PC-9 (cell line): ENCODE measurements around the gene DST. TPM values are rescaled to one million over a fixed set of nuclear protein-coding genes. Genes with fewer than 3 reads are reported as not detected.

ENCODE experiments used
- BruUV-seq: library from RNA; stranded (reverse); fragments of 400-500 nt; replicated peaks from 2 replicates; lab custom pipeline; 2021; lab: Mats Ljungman, UMichigan
- CTCF ChIA-PET: fragments of 300-600 bp; sonication (Branson Sonifier 250); formaldehyde crosslinking; loops from one replicate; lab custom pipeline; 2022; ENCODE audit warnings: antibody characterized with exemption; lab: Charles Lee
- POLR2A ChIA-PET: fragments of 300-600 bp; sonication (Branson Sonifier 250); formaldehyde crosslinking; loops from one replicate; lab custom pipeline; 2022; ENCODE audit warnings: antibody characterized with exemption; ENCODE audit not compliant: unreplicated experiment; lab: Charles Lee
- DNase-seq, 2 experiments: peaks; one replicate each; pipeline versions ENCODE4 v3.0.0 to v3.0.0-alpha.2; 2015 to 2022; ENCODE audit warnings: mixed read lengths in 1 of 2
- H2AFZ ChIP-seq: fragments of 200-600 bp; sonication (generic); 2 replicates; pipeline ENCODE4 v1.8.1; 2017; ENCODE audit warnings: antibody characterized with exemption
- H3F3A ChIP-seq: fragments of 200-600 bp; sonication (generic); 2 replicates; pipeline ENCODE4 v1.8.1; 2017; ENCODE audit warnings: antibody characterized with exemption, mild to moderate bottlenecking, low read depth; ENCODE audit not compliant: insufficient read depth
- H3K27ac ChIP-seq: fragments of 200-600 bp; sonication (generic); 2 replicates; pipeline ENCODE4 v1.6.1; 2016; ENCODE audit warnings: mixed run types
- H3K27me3 ChIP-seq: fragments of 200-600 bp; sonication (generic); 2 replicates; pipeline ENCODE4 v1.6.1; 2016; ENCODE audit warnings: low read depth, mixed run types; ENCODE audit not compliant: insufficient read depth
- H3K36me3 ChIP-seq: fragments of 200-600 bp; sonication (generic); 2 replicates; pipeline ENCODE4 v1.6.1; 2016; ENCODE audit warnings: low read depth, mixed run types
- H3K4me1 ChIP-seq: fragments of 200-600 bp; sonication (generic); replicated peaks from 2 replicates; pipeline ENCODE4 v1.6.1; 2016; ENCODE audit warnings: mixed run types; ENCODE audit not compliant: insufficient read depth
- H3K4me2 ChIP-seq: fragments of 200-600 bp; sonication (generic); 2 replicates; pipeline ENCODE4 v1.6.1; 2017; ENCODE audit warnings: mixed run types
- H3K4me3 ChIP-seq: fragments of 200-600 bp; sonication (generic); 2 replicates; pipeline ENCODE4 v1.6.1; 2016; ENCODE audit warnings: mixed run types
- H3K79me2 ChIP-seq: fragments of 200-600 bp; sonication (generic); 2 replicates; pipeline ENCODE4 v1.6.1; 2017; ENCODE audit warnings: low read depth, mixed run types
- H3K9me2 ChIP-seq: fragments of 200-600 bp; sonication (generic); 2 replicates; pipeline ENCODE4 v1.8.1; 2017; ENCODE audit warnings: mild to moderate bottlenecking; ENCODE audit not compliant: insufficient read depth
- H3K9me3 ChIP-seq: fragments of 200-600 bp; sonication (generic); 2 replicates; pipeline ENCODE4 v1.8.1; 2016; ENCODE audit warnings: low read depth; ENCODE audit not compliant: insufficient read depth
- H4K20me1 ChIP-seq: fragments of 200-600 bp; sonication (generic); 2 replicates; pipeline ENCODE4 v1.8.1; 2017; ENCODE audit not compliant: insufficient read depth
- EZH2 ChIP-seq: fragments of 200-600 bp; sonication (generic); IDR thresholded peaks from 2 replicates; pipeline ENCODE4 v1.8.0; 2017; ENCODE audit warnings: antibody characterized with exemption, low read depth
- intact Hi-C: fragments of 100-400 bp; cut with micrococcal nuclease; formaldehyde crosslinking; loops from one replicate; pipeline ENCODE4 v1.10.0; 2022; ENCODE audit not compliant: unreplicated experiment
- total RNA-seq: library from RNA; stranded (reverse); gene quantifications from 2 replicates; pipeline ENCODE4 v1.2.3, GENCODE V29; 2021
- TF ChIP-seq, protein P1 (sequence below): fragments of 200-600 bp; sonication (generic); conservative IDR thresholded peaks from 2 replicates; pipeline ENCODE4 v1.6.1; 2017; ENCODE audit warnings: mixed run types, antibody characterized with exemption, mild to moderate bottlenecking, moderate library complexity

Gene DST
- total RNA-seq, 1 experiment from 2014 or later, result 217 TPM

DNA sequence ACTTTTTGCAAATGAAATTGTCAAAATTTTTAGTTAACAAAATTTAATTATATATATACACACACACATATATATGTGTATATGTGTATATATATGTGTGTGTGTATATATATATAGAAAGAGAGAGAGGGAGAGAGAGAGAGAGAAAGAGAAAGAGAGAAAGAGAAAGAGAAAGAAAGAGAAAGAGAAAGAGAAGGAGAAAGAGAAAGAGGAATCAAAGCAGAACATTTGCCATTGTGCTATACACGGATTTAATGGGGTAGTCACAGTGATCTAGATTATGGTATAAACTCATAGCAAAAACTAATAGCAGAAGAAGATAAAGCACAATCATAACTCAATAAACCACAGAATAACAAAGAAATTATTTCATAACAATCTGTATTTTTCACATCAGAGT is 126.7 kb downstream of the DST start:
- no peak for TF ChIP-seq EZH2
- TF ChIP-seq, protein P1, sequence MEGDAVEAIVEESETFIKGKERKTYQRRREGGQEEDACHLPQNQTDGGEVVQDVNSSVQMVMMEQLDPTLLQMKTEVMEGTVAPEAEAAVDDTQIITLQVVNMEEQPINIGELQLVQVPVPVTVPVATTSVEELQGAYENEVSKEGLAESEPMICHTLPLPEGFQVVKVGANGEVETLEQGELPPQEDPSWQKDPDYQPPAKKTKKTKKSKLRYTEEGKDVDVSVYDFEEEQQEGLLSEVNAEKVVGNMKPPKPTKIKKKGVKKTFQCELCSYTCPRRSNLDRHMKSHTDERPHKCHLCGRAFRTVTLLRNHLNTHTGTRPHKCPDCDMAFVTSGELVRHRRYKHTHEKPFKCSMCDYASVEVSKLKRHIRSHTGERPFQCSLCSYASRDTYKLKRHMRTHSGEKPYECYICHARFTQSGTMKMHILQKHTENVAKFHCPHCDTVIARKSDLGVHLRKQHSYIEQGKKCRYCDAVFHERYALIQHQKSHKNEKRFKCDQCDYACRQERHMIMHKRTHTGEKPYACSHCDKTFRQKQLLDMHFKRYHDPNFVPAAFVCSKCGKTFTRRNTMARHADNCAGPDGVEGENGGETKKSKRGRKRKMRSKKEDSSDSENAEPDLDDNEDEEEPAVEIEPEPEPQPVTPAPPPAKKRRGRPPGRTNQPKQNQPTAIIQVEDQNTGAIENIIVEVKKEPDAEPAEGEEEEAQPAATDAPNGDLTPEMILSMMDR, result no peak
- Histone ChIP-seq H3K9me2 (no peaks in the 10 kb centered on the region), H3F3A (no peaks in the 10 kb centered on the region), H3K27me3 (no peaks in the 10 kb centered on the region), H3K9me3 (no peaks in the 10 kb centered on the region), H3K4me2 (no peak overlapping the region), H3K4me1 (no peaks in the 10 kb centered on the region), H4K20me1 (no peaks in the 10 kb centered on the region), H3K36me3 (peaks cover 16% of the 10 kb centered on the region; the same call in 1 of the 2 replicates), H2AFZ (no peak overlapping the region), H3K27ac (no peak overlapping the region), H3K79me2 (no peaks in the 10 kb centered on the region), H3K4me3 (no peak overlapping the region)
- ChIA-PET CTCF (no interaction called here), POLR2A (no interaction called here)
- no peak for DNase-seq
- BruUV-seq, result no TSS peak
- intact Hi-C loops, result no loop called here

DNA sequence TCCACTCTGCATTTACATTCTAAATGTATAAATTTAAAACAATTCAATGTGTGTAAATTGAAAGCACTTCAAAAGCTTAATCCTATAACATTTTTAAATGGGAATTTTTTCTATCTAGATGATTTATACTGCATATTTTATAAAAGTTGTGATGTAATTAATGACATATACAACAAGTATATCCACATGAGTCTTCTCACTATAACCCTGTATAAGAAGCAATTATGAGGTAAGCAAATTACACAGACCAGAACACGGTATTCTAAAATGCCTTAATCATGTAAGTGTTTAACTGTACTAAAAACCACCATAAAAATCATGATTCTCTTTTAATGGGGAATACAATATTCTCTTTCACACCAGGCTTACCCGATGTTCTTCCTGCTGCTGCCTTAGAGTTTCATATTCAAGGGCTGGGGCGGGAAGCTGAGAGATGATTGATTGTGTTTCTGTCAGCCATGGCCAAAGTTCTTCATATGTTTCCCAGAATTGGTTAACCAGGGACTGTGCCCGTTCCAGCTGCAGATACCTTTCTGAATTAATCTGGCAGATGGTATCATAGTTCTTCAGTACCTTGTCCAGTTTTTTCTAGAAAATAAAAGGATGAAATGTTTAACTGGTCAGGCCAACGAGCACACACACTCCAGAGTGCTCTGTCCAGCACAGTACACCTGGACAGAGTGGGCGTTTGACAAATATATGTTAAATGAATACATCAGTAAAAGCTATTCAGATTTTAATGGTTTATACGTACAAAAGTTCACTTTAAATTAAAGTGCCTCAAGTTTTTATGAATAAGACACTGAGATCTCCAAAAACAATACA is 127.4 kb downstream of the DST start:
- H2AFZ ChIP-seq, result no peak overlapping the region
- no peaks in the 10 kb centered on the region for H3K27me3 ChIP-seq
- intact Hi-C loops, result no loop called here
- no peaks in the 10 kb centered on the region for H3K4me1 ChIP-seq
- ChIA-PET CTCF (no interaction called here), POLR2A (no interaction called here)
- H4K20me1 ChIP-seq, result no peaks in the 10 kb centered on the region
- H3K4me3 ChIP-seq, result no peak overlapping the region
- H3F3A ChIP-seq, result no peaks in the 10 kb centered on the region
- DNase-seq, result no peak
- H3K4me2 ChIP-seq, result no peak overlapping the region
- H3K27ac ChIP-seq, result no peak overlapping the region
- no peak for TF ChIP-seq EZH2
- TF ChIP-seq, protein P1, result no peak
- H3K79me2 ChIP-seq, result no peaks in the 10 kb centered on the region
- peaks cover 16% of the 10 kb centered on the region; the same call in 1 of the 2 replicates for H3K36me3 ChIP-seq
- H3K9me3 ChIP-seq, result no peaks in the 10 kb centered on the region
- no peaks in the 10 kb centered on the region for H3K9me2 ChIP-seq
- no TSS peak for BruUV-seq

DNA sequence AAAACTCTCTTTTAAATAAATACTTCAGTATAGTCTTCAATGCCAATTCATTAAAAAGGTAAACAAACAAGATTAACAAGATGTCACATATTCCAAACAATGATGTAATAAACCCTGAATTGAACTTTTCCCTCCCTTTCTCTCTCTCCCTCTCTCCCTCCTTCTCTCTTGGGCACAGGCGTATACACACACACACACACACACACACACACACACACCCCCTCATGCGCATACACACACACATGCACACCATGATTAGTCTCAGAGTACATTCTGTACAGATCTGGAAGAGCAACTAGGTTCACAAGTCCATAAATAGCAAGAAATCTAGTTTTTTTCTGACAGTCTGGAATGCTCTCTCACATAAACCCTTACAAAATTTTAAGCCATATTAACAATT is 128.3 kb downstream of the DST start:
- no peak overlapping the region for H2AFZ ChIP-seq
- intact Hi-C loops, result no loop called here
- H3K9me2 ChIP-seq, result no peaks in the 10 kb centered on the region
- H3K4me3 ChIP-seq, result no peak overlapping the region
- H3K36me3 ChIP-seq, result peaks cover 21% of the 10 kb centered on the region; the same call in 1 of the 2 replicates
- H3K79me2 ChIP-seq, result no peaks in the 10 kb centered on the region
- no peaks in the 10 kb centered on the region for H3F3A ChIP-seq
- H3K27ac ChIP-seq, result no peak overlapping the region
- H3K4me1 ChIP-seq, result no peaks in the 10 kb centered on the region
- no peak for DNase-seq
- TF ChIP-seq, protein P1, result no peak
- no peak for TF ChIP-seq EZH2
- POLR2A ChIA-PET, result no interaction called here
- H3K27me3 ChIP-seq, result no peaks in the 10 kb centered on the region
- H3K9me3 ChIP-seq, result no peaks in the 10 kb centered on the region
- no peaks in the 10 kb centered on the region for H4K20me1 ChIP-seq
- CTCF ChIA-PET, result no interaction called here
- H3K4me2 ChIP-seq, result no peak overlapping the region
- no TSS peak for BruUV-seq
